ENCODE data around the gene CD93. TPM values are rescaled to one million over a fixed set of nuclear protein-coding genes. Genes with fewer than 3 reads are reported as not detected.

CD93 gene
- polyA plus RNA-seq, 1 experiment = 0.02 TPM

GRCh38 chr20:23130622-23131140 lies 44.6 kb upstream of the CD93 start:
- TF ChIP-seq CTCF (IDR thresholded peaks at IDR 0.05; ENCODE audit: low read depth, low read length) = no peak
- DNase-seq (ENCODE audit: low read depth, low spot score) = no peak
- POLR2A ChIA-PET = no interaction called here
- no peak overlapping the region for H3K27ac ChIP-seq (ENCODE audit: low read depth, low read length)
- no peak overlapping the region for H3K4me3 ChIP-seq (ENCODE audit: low read depth, low read length)
- CTCF ChIA-PET = no interaction called here
- no peaks in the 10 kb centered on the region for H3K27me3 ChIP-seq (ENCODE audit: control insufficient read depth, insufficient read depth, low read length)
- no peaks in the 10 kb centered on the region for H3K9me3 ChIP-seq (ENCODE audit: control insufficient read depth, insufficient read depth, low read length)

GRCh38 chr20:23129891-23130621 lies 43.9 kb upstream of the CD93 start:
- Histone ChIP-seq H3K4me3 (ENCODE audit: low read depth, low read length) (no peak overlapping the region), H3K9me3 (ENCODE audit: control insufficient read depth, insufficient read depth, low read length) (no peaks in the 10 kb centered on the region), H3K27me3 (ENCODE audit: control insufficient read depth, insufficient read depth, low read length) (no peaks in the 10 kb centered on the region), H3K27ac (ENCODE audit: low read depth, low read length) (no peak overlapping the region)
- CTCF ChIA-PET = no interaction called here
- no peak for DNase-seq (ENCODE audit: low read depth, low spot score)
- POLR2A ChIA-PET = no interaction called here
- TF ChIP-seq CTCF (IDR thresholded peaks at IDR 0.05; ENCODE audit: low read depth, low read length) = no peak

- no peaks in the 10 kb centered on the region for H3K27me3 ChIP-seq (ENCODE audit: control insufficient read depth, insufficient read depth, low read length)
- CTCF ChIA-PET = no interaction called here
These were observed 43.1 kb upstream of the CD93 start for GRCh38 chr20:23129266-23129665.

GRCh38 chr20:23128461-23129125 lies 42.5 kb upstream of the CD93 start:
- H3K4me3 ChIP-seq (ENCODE audit: low read depth, low read length) = no peak overlapping the region
- no peaks in the 10 kb centered on the region for H3K9me3 ChIP-seq (ENCODE audit: control insufficient read depth, insufficient read depth, low read length)
- ChIA-PET POLR2A (no interaction called here), CTCF (no interaction called here)
- TF ChIP-seq CTCF (IDR thresholded peaks at IDR 0.05; ENCODE audit: low read depth, low read length) = no peak
- H3K27me3 ChIP-seq (ENCODE audit: control insufficient read depth, insufficient read depth, low read length) = no peaks in the 10 kb centered on the region
- DNase-seq (ENCODE audit: low read depth, low spot score) = no peak
- no peak overlapping the region for H3K27ac ChIP-seq (ENCODE audit: low read depth, low read length)

More at GRCh38 chr20:23129266-23129665, 43.1 kb upstream of the CD93 start:
- TF ChIP-seq CTCF (IDR thresholded peaks at IDR 0.05; ENCODE audit: low read depth, low read length) = no peak
- Histone ChIP-seq H3K9me3 (ENCODE audit: control insufficient read depth, insufficient read depth, low read length) (no peaks in the 10 kb centered on the region), H3K27ac (ENCODE audit: low read depth, low read length) (no peak overlapping the region), H3K4me3 (ENCODE audit: low read depth, low read length) (no peak overlapping the region)
- POLR2A ChIA-PET = no interaction called here
- DNase-seq (ENCODE audit: low read depth, low spot score) = no peak
